Neuronal stem cell (in vitro differentiated cells): ENCODE results near the gene MTCL3.

ENCODE experiments used
- DNase-seq: peaks from one replicate; pipeline ENCODE4 v3.0.0-alpha.2; 2013; ENCODE audit warnings: low spot score
- H2AFZ ChIP-seq: one replicate; pipeline ENCODE4 v1.6.1; 2013; ENCODE audit warnings: mild to moderate bottlenecking, low read length, inconsistent platforms
- H2AK5ac ChIP-seq: 2 replicates; pipeline ENCODE4 v1.6.1; 2013; ENCODE audit warnings: low read depth, mild to moderate bottlenecking, inconsistent platforms, low read length, moderate library complexity, mixed read lengths
- H2BK120ac ChIP-seq: 2 replicates; pipeline ENCODE4 v1.6.1; 2013; ENCODE audit warnings: low read depth, mild to moderate bottlenecking, inconsistent platforms, low read length, moderate library complexity, mixed read lengths
- H2BK12ac ChIP-seq: one replicate; pipeline ENCODE4 v1.6.1; 2013; ENCODE audit warnings: low read length, inconsistent platforms
- H2BK15ac ChIP-seq: 2 replicates; pipeline ENCODE4 v1.6.1; 2013; ENCODE audit warnings: mild to moderate bottlenecking, low read length, inconsistent platforms, mixed read lengths
- H2BK5ac ChIP-seq: one replicate; pipeline ENCODE4 v1.6.1; 2013; ENCODE audit warnings: inconsistent platforms, mild to moderate bottlenecking, low read length, moderate library complexity
- H3K14ac ChIP-seq: one replicate; pipeline ENCODE4 v1.6.1; 2013; ENCODE audit warnings: low read length, inconsistent platforms
- H3K18ac ChIP-seq: 2 replicates; pipeline ENCODE4 v1.6.1; 2013; ENCODE audit warnings: low read length, inconsistent platforms
- H3K23ac ChIP-seq: 2 replicates; pipeline ENCODE4 v1.6.1; 2013; ENCODE audit warnings: low read depth, mild to moderate bottlenecking, mixed read lengths, low read length, inconsistent platforms; ENCODE audit not compliant: poor library complexity
- H3K27ac ChIP-seq: replicated peaks from 3 replicates; pipeline ENCODE4 v1.5.1; 2013; ENCODE audit warnings: low read length, inconsistent platforms
- H3K27me3 ChIP-seq, 3 experiments: 2 replicates each; pipeline ENCODE4 v1.6.1; 2013; ENCODE audit warnings: low read length in 3 of 3, mild to moderate bottlenecking in 2 of 3, inconsistent platforms in 1 of 3, low read depth in 1 of 3, mixed read lengths in 1 of 3, moderate library complexity in 1 of 3; ENCODE audit not compliant: control insufficient read depth in 3 of 3, insufficient read depth in 3 of 3
- H3K36me3 ChIP-seq, 2 donors: replicated peaks in 1 of 2; 2 replicates each; pipeline ENCODE4 v1.6.1; 2013; ENCODE audit warnings: low read length in 2 of 2; ENCODE audit not compliant: control insufficient read depth in 2 of 2, insufficient read depth in 2 of 2
- H3K4ac ChIP-seq: 2 replicates; pipeline ENCODE4 v1.6.1; 2013; ENCODE audit warnings: inconsistent platforms, mild to moderate bottlenecking, low read length, moderate library complexity
- H3K4me1 ChIP-seq, 2 donors: 1 replicate in 1 of 2; 2 replicates in 1 of 2; pipeline ENCODE4 v1.6.1; 2013; ENCODE audit warnings: low read length in 2 of 2, low read depth in 1 of 2; ENCODE audit not compliant: control insufficient read depth in 2 of 2, insufficient read depth in 1 of 2
- H3K4me2 ChIP-seq: one replicate; pipeline ENCODE4 v1.6.1; 2013; ENCODE audit warnings: mild to moderate bottlenecking, low read length, inconsistent platforms; ENCODE audit not compliant: insufficient read depth, poor library complexity, severe bottlenecking
- H3K4me3 ChIP-seq, 2 donors: 2 replicates each; pipeline ENCODE4 v1.5.1; 2013; ENCODE audit warnings: low read length in 2 of 2, mild to moderate bottlenecking in 2 of 2, inconsistent platforms in 1 of 2, moderate library complexity in 1 of 2
- H3K79me1 ChIP-seq: one replicate; pipeline ENCODE4 v1.6.1; 2013; ENCODE audit warnings: low read depth, mild to moderate bottlenecking, inconsistent platforms, low read length, moderate library complexity
- H3K9ac ChIP-seq: one replicate; pipeline ENCODE4 v1.6.1; 2013; ENCODE audit warnings: mild to moderate bottlenecking, low read depth, low read length, inconsistent platforms; ENCODE audit not compliant: poor library complexity
- H3K9me3 ChIP-seq, 2 donors: replicated peaks in 1 of 2; 2 replicates each; pipeline versions ENCODE3 to v1.6.1; 2013; ENCODE audit warnings: low read length in 2 of 2, mild to moderate bottlenecking in 2 of 2, inconsistent platforms in 1 of 2, low read depth in 1 of 2, mixed read lengths in 1 of 2, moderate library complexity in 1 of 2; ENCODE audit not compliant: control insufficient read depth in 2 of 2, insufficient read depth in 1 of 2
- H4K8ac ChIP-seq: one replicate; pipeline ENCODE4 v1.6.1; 2013; ENCODE audit warnings: low read depth, mild to moderate bottlenecking, inconsistent platforms, low read length, moderate library complexity
- H4K91ac ChIP-seq: one replicate; pipeline ENCODE4 v1.6.1; 2013; ENCODE audit warnings: low read length, low read depth, mild to moderate bottlenecking, inconsistent platforms; ENCODE audit not compliant: poor library complexity
- WGBS, 2 donors: extraction: QIAGEN DNeasy Blood & Tissue Kit; methylation state at CpG; one replicate each; pipeline ENCODE4 v1.1.7; 2013; ENCODE audit warnings: missing lambda C conversion rate in 2 of 2, mixed read lengths in 1 of 2; ENCODE audit not compliant: insufficient read length in 2 of 2, insufficient replicate concordance in 1 of 2; ENCODE audit errors: extremely low coverage in 2 of 2; 5-methylcytosine and 5-hydroxymethylcytosine counted together

MTCL3 gene

GRCh38 chr6:127439718-127440117, 79.4 kb downstream of the MTCL3 start:
- WGBS, 2 donors = no CpG with 5 or more reads among the region's 2 CpGs
- H3K18ac ChIP-seq = no peak overlapping the region

GRCh38 chr6:127436578-127437110, 82.5 kb downstream of the MTCL3 start:
- H2BK15ac ChIP-seq = no peak overlapping the region
- H3K9ac ChIP-seq = no peak overlapping the region
- no CpG with 5 or more reads among the region's 3 CpGs for WGBS, 2 donors
- H4K91ac ChIP-seq = no peak overlapping the region
- H3K4ac ChIP-seq = no peak overlapping the region
- no peak overlapping the region for H2AFZ ChIP-seq
- H3K9me3 ChIP-seq = peaks cover 0 to 5% of the 10 kb centered on the region in 2 donors
- no peak overlapping the region for H3K27ac ChIP-seq
- no peak overlapping the region for H2BK120ac ChIP-seq
- no peak overlapping the region for H3K4me2 ChIP-seq
- no peak overlapping the region for H2AK5ac ChIP-seq
- no peak overlapping the region for H4K8ac ChIP-seq
- H3K36me3 ChIP-seq = peaks cover 0 to 32% of the 10 kb centered on the region in 2 donors
- H3K14ac ChIP-seq = no peak overlapping the region
- H3K4me1 ChIP-seq = peaks cover 0 to 5% of the 10 kb centered on the region in 2 donors
- no peak for DNase-seq
- H3K23ac ChIP-seq = no peak overlapping the region
- H2BK5ac ChIP-seq = no peak overlapping the region
- no peak overlapping the region for H3K18ac ChIP-seq
- no peaks in the 10 kb centered on the region for H3K27me3 ChIP-seq
- no peaks in the 10 kb centered on the region for H3K79me1 ChIP-seq
- no peak overlapping the region for H3K4me3 ChIP-seq
- H2BK12ac ChIP-seq = no peak overlapping the region

More at GRCh38 chr6:127439718-127440117, 79.4 kb downstream of the MTCL3 start:
- Histone ChIP-seq H2BK5ac (no peak overlapping the region), H3K4me1 (peaks cover 0 to 5% of the 10 kb centered on the region in 2 donors), H2AK5ac (no peak overlapping the region), H3K23ac (no peak overlapping the region), H4K91ac (no peak overlapping the region), H3K4me2 (no peak overlapping the region), H2BK120ac (no peak overlapping the region), H2BK15ac (no peak overlapping the region), H3K79me1 (no peaks in the 10 kb centered on the region), H3K36me3 (peaks cover 3 to 62% of the 10 kb centered on the region in 2 donors), H3K4me3 (no peak overlapping the region), H3K9me3 (peaks cover 0 to 4% of the 10 kb centered on the region in 2 donors), H3K9ac (no peak overlapping the region), H3K14ac (no peak overlapping the region), H3K27ac (no peak overlapping the region), H2BK12ac (no peak overlapping the region), H3K4ac (no peak overlapping the region), H4K8ac (no peak overlapping the region), H2AFZ (no peak overlapping the region), H3K27me3 (no peaks in the 10 kb centered on the region)
- DNase-seq = no peak

- Histone ChIP-seq H3K36me3 (peaks cover 0 to 22% of the 10 kb centered on the region in 2 donors), H3K4me1 (peaks cover 0 to 5% of the 10 kb centered on the region in 2 donors), H3K79me1 (no peaks in the 10 kb centered on the region), H3K27ac (no peak overlapping the region), H2AK5ac (no peak overlapping the region), H3K14ac (no peak overlapping the region), H2BK12ac (no peak overlapping the region), H3K9me3 (peaks cover 0 to 7% of the 10 kb centered on the region in 2 donors), H3K4me3 (no peak overlapping the region), H3K27me3 (no peaks in the 10 kb centered on the region), H2BK5ac (no peak overlapping the region), H3K18ac (no peak overlapping the region), H2BK15ac (no peak overlapping the region), H2AFZ (no peak overlapping the region), H3K4me2 (no peak overlapping the region), H3K9ac (no peak overlapping the region), H3K4ac (no peak overlapping the region), H2BK120ac (no peak overlapping the region), H4K91ac (no peak overlapping the region), H4K8ac (no peak overlapping the region), H3K23ac (no peak overlapping the region)
- DNase-seq = no peak
- WGBS, 2 donors = no CpG with 5 or more reads among the region's 7 CpGs
Observed at GRCh38 chr6:127435626-127436220, 83.4 kb downstream of the MTCL3 start.

- DNase-seq = no peak
- Histone ChIP-seq H3K4ac (no peak overlapping the region), H3K14ac (no peak overlapping the region), H2AFZ (no peak overlapping the region), H3K9ac (no peak overlapping the region), H3K4me3 (no peak overlapping the region), H2BK15ac (no peak overlapping the region), H2BK120ac (no peak overlapping the region), H2BK5ac (no peak overlapping the region), H3K4me2 (no peak overlapping the region), H2BK12ac (no peak overlapping the region), H4K91ac (no peak overlapping the region), H4K8ac (no peak overlapping the region), H3K23ac (no peak overlapping the region), H3K27ac (no peak overlapping the region), H3K36me3 (peaks cover 0 to 14% of the 10 kb centered on the region in 2 donors), H3K27me3 (no peaks in the 10 kb centered on the region), H3K4me1 (peaks cover 0 to 5% of the 10 kb centered on the region in 2 donors), H3K79me1 (no peaks in the 10 kb centered on the region), H3K18ac (no peak overlapping the region), H2AK5ac (no peak overlapping the region), H3K9me3 (peaks cover 0 to 7% of the 10 kb centered on the region in 2 donors)
Observed at GRCh38 chr6:127434651-127435050, 84.5 kb downstream of the MTCL3 start.
